ENCODE data around the gene ZNF416. TPM values are rescaled to one million over a fixed set of nuclear protein-coding genes. Genes with fewer than 3 reads are reported as not detected.

Gene ZNF416
- total RNA-seq, 1 experiment from 2014 or later, result 3.6 TPM

DNA sequence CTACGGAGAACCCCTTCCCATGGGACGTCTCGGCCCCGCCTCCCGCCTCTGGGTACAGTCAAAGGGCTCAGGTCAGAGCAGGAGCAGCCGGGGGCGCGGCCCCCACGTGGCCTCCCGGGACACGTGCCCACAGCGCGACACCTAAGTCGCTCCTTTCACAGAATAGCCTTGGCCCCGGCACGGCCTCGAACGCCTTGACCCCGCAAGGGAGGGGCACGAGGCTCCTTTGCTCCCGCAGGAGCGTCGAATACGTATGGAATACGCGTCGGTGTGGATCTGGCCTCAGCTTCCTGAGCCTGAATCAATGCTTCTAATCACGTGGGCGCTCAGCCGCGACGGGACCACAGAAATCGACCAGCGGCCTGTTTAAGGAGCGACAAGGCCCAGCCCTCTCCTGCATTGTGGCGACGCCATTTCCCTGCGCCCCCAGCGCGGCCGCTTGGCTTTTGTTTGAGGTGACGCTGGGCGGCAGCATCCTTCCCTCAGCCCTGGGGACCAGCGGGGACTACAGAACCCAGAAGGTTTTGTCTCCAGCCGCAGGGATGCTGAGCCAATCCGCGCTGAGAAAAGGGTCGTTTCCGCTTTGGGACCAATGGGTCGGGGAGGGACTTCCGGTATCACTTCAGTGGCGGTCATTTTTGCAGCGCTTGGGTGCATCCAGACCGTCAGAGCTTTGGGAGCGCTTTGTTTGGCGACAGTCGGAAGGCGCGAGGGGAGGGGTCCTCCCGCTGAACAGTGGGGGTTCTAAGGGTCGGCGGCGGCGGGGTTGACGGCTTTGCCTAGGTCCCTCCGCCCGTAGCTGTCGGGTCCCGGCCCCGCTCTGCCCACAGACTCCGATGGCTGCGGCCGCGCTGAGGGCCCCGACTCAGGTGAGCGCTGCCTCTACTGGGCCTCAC is 5.1 kb upstream of the ZNF416 start, which contains the start of gene ZIK1:
ZIK1 (plus strand) TSS at position 625 of the 896 bp plus-strand sequence; CDS start at position 837, 212 bp downstream.
- ATAC-seq (no peak), DNase-seq (no peak)
- H3K9me2 ChIP-seq (replicated peaks; ENCODE audit: low read length), result no peaks in the 10 kb centered on the region
- H3K4me1 ChIP-seq (ENCODE audit: insufficient read depth, low read length), result no peaks in the 10 kb centered on the region
- no peak within 1 kb of the TSS for H2AFZ ChIP-seq (ENCODE audit: low read length)
- no peaks in the 10 kb centered on the region for H3F3A ChIP-seq (ENCODE audit: low read length, unreplicated experiment)
- CTCF ChIA-PET, result no interaction called here
- no peaks in the 10 kb centered on the region for H3K79me2 ChIP-seq (ENCODE audit: low read length)
- H3K4me2 ChIP-seq (ENCODE audit: low read length), result no peak within 1 kb of the TSS
- POLR2A ChIA-PET (ENCODE audit: unreplicated experiment), result no interaction called here
- BruUV-seq (replicated peaks), result no TSS peak
- no peaks in the 10 kb centered on the region for H4K20me1 ChIP-seq (ENCODE audit: low read length)
- TF ChIP-seq EZH2 (IDR thresholded peaks at IDR 0.05; ENCODE audit: low read length, unreplicated experiment) (no peak), EZH2phosphoT487 (IDR thresholded peaks at IDR 0.05; ENCODE audit: borderline replicate concordance, low read length) (no peak)
- TF ChIP-seq, protein P1, sequence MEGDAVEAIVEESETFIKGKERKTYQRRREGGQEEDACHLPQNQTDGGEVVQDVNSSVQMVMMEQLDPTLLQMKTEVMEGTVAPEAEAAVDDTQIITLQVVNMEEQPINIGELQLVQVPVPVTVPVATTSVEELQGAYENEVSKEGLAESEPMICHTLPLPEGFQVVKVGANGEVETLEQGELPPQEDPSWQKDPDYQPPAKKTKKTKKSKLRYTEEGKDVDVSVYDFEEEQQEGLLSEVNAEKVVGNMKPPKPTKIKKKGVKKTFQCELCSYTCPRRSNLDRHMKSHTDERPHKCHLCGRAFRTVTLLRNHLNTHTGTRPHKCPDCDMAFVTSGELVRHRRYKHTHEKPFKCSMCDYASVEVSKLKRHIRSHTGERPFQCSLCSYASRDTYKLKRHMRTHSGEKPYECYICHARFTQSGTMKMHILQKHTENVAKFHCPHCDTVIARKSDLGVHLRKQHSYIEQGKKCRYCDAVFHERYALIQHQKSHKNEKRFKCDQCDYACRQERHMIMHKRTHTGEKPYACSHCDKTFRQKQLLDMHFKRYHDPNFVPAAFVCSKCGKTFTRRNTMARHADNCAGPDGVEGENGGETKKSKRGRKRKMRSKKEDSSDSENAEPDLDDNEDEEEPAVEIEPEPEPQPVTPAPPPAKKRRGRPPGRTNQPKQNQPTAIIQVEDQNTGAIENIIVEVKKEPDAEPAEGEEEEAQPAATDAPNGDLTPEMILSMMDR (conservative IDR thresholded peaks at IDR 0.05; ENCODE audit: low read depth, low read length), result no peak
- H3K36me3 ChIP-seq (ENCODE audit: low read depth, low read length), result no peaks in the 10 kb centered on the region
- no peak within 1 kb of the TSS for H3K27ac ChIP-seq (ENCODE audit: low read length)
- intact Hi-C loops (cut with micrococcal nuclease), result no loop called here
- H3K4me3 ChIP-seq (ENCODE audit: low read length), result no peak within 1 kb of the TSS
- H3K27me3 ChIP-seq (ENCODE audit: low read length), result no peaks in the 10 kb centered on the region
- no peak within 1 kb of the TSS for H3K9ac ChIP-seq (ENCODE audit: low read length)
- peaks cover 35% of the 10 kb centered on the region for H3K9me3 ChIP-seq (ENCODE audit: low read length)

DNA sequence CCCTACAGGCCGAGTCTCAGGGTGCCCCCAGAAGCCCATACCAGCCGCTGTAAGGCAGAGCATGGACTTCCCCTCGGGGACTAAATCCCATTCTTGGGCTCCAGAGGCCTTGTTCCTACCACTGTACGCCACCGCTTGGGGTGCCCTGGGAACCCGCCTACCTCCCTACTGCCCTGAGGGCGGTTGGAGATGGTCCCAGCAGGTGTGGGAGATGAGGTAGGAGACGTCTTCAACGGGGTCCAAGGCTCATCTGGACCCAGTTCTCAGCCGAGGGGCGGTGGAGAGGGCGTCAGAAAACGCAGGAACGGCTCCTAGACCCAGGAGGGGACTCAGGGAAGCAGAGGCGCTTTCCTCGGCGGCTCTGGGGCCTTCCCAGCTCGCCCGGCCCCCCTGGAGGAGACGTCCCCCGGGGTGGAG is 4.4 kb upstream of the ZNF416 start:
- Histone ChIP-seq H4K20me1 (ENCODE audit: low read length) (no peaks in the 10 kb centered on the region), H3K27ac (ENCODE audit: low read length) (no peak overlapping the region), H3K36me3 (ENCODE audit: low read depth, low read length) (no peaks in the 10 kb centered on the region), H3F3A (ENCODE audit: low read length, unreplicated experiment) (no peaks in the 10 kb centered on the region), H3K4me3 (ENCODE audit: low read length) (no peak overlapping the region), H3K9me2 (replicated peaks; ENCODE audit: low read length) (no peaks in the 10 kb centered on the region), H2AFZ (ENCODE audit: low read length) (no peak overlapping the region), H3K9ac (ENCODE audit: low read length) (no peak overlapping the region), H3K4me1 (ENCODE audit: insufficient read depth, low read length) (0 out of 2 replicates have a peak, but pooled peaks cover under 1% of the 10 kb centered on the region), H3K9me3 (ENCODE audit: low read length) (peaks cover 31% of the 10 kb centered on the region), H3K79me2 (ENCODE audit: low read length) (peaks cover 2% of the 10 kb centered on the region; the same call in 1 of the 2 replicates), H3K4me2 (ENCODE audit: low read length) (no peak overlapping the region), H3K27me3 (ENCODE audit: low read length) (no peaks in the 10 kb centered on the region)
- TF ChIP-seq, protein P1 (conservative IDR thresholded peaks at IDR 0.05; ENCODE audit: low read depth, low read length), result no peak
- no peak for TF ChIP-seq EZH2phosphoT487 (IDR thresholded peaks at IDR 0.05; ENCODE audit: borderline replicate concordance, low read length)
- TF ChIP-seq EZH2 (IDR thresholded peaks at IDR 0.05; ENCODE audit: low read length, unreplicated experiment), result no peak
- ChIA-PET CTCF (no interaction called here), POLR2A (ENCODE audit: unreplicated experiment) (interaction anchor here (0.6 kb wide), 1 partner anchor 601 kb away, joined by 8 read pairs; no protein-coding TSS in a partner anchor)
- ATAC-seq (no peak), DNase-seq (no peak)
- intact Hi-C loops (cut with micrococcal nuclease), result no loop called here
- BruUV-seq (replicated peaks), result no TSS peak

DNA sequence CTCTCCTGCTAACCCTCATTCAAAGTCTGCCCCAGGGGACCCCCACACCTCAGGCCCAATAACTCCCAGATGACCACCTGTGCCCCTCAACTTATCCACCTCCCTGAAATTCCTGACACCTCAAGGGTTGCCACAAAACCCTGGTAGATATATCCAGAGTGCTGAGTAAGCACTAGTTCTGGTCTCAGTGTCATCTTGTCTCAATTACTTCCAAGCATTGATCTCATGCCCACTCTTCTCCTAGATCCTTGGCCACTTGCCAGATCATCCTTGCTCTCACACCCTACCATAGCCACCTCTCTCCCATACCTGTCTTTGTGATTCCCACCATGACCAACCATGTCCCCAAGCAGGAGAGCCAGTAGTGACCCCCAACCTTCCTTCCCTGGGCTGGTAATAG is 2.0 kb downstream of the ZNF416 start:
- ChIA-PET CTCF (no interaction called here), POLR2A (ENCODE audit: unreplicated experiment) (no interaction called here)
- no peak for DNase-seq
- H3K27ac ChIP-seq (ENCODE audit: low read length), result no peak overlapping the region
- no TSS peak for BruUV-seq (replicated peaks)
- intact Hi-C loops (cut with micrococcal nuclease), result loop anchor here (5.0 kb wide), 1 partner anchor 171 kb away; the partner anchor contains the start of gene ZNF776
- no peak overlapping the region for H2AFZ ChIP-seq (ENCODE audit: low read length)
- no peaks in the 10 kb centered on the region for H4K20me1 ChIP-seq (ENCODE audit: low read length)
- H3K79me2 ChIP-seq (ENCODE audit: low read length), result peaks cover 11% of the 10 kb centered on the region
- no peaks in the 10 kb centered on the region for H3F3A ChIP-seq (ENCODE audit: low read length, unreplicated experiment)
- H3K4me1 ChIP-seq (ENCODE audit: insufficient read depth, low read length), result peaks cover 4% of the 10 kb centered on the region; the same call in 1 of the 2 replicates
- peaks cover 64% of the 10 kb centered on the region for H3K36me3 ChIP-seq (ENCODE audit: low read depth, low read length)
- H3K9ac ChIP-seq (ENCODE audit: low read length), result no peak overlapping the region
- no peak overlapping the region for H3K4me3 ChIP-seq (ENCODE audit: low read length)
- TF ChIP-seq, protein P1 (conservative IDR thresholded peaks at IDR 0.05; ENCODE audit: low read depth, low read length), result no peak
- TF ChIP-seq EZH2 (IDR thresholded peaks at IDR 0.05; ENCODE audit: low read length, unreplicated experiment) (no peak), EZH2phosphoT487 (IDR thresholded peaks at IDR 0.05; ENCODE audit: borderline replicate concordance, low read length) (no peak)
- no peak for ATAC-seq
- no peak overlapping the region for H3K4me2 ChIP-seq (ENCODE audit: low read length)
- H3K9me2 ChIP-seq (replicated peaks; ENCODE audit: low read length), result no peaks in the 10 kb centered on the region
- H3K27me3 ChIP-seq (ENCODE audit: low read length), result no peaks in the 10 kb centered on the region
- peaks cover 65% of the 10 kb centered on the region for H3K9me3 ChIP-seq (ENCODE audit: low read length)
